ENCODE results near the gene CEACAM8. TPM values are rescaled to one million over a fixed set of nuclear protein-coding genes. Genes with fewer than 3 reads are reported as not detected.
"Not testable (repeated sequence)": the region's sequence is repeated elsewhere in the genome, so short reads cannot be mapped to it uniquely, and the experiment has no call there.

Gene CEACAM8
- total RNA-seq = 1 to 10 TPM in 1 of 5 donors, not detected in 4; 1.1 TPM
- polyA plus RNA-seq = under 1 TPM in 2 of 3 donors, not detected in 1; 0.05 to 0.12 TPM
- long read RNA-seq, donor 1 = 0 reads
- long read RNA-seq, donor 2 = 0 reads
- long read RNA-seq, donor 3 = 0 reads
- long read RNA-seq, donor 4 = 0 reads
- long read RNA-seq, donor 5 = 0 reads
- long read RNA-seq, donor 6 = 0 reads
- long read RNA-seq, donor 7 = 0 reads
- long read RNA-seq, donor 8 = 0 reads
- long read RNA-seq, donor 9 = 0 reads
- long read RNA-seq, donor 10 = 0 reads

- WGBS, 5 donors = 61 to 71% (median 65%) methylated on average over 10 of the region's 10 CpGs
- peaks cover 0 to 7% (median 0%) of the 10 kb centered on the region in 4 donors for H3K9me3 ChIP-seq
Observed at GRCh38 chr19:42594617-42595489, at the start of gene CEACAM8. CEACAM8 (minus strand) TSS chr19:42594924; CDS start chr19:42594828, 96 bp downstream.

GRCh38 chr19:42639324-42640092 lies 44.8 kb upstream of the CEACAM8 start:
- DNase-seq; H3K36me3 ChIP-seq; H3K27me3 ChIP-seq; H3K4me1 ChIP-seq; H3K4me3 ChIP-seq; H3K27ac ChIP-seq; intact Hi-C loops (cut with DNase I; ENCODE audit: low total_unique reads): not testable (repeated sequence)
- peaks cover 0 to 13% (median 0%) of the 10 kb centered on the region in 4 donors for H3K9me3 ChIP-seq
- 89 to 97% (median 96%) methylated on average over 12 to 50 of the region's 58 CpGs for WGBS, 5 donors

More at GRCh38 chr19:42594617-42595489, at the start of gene CEACAM8:
- Histone ChIP-seq H3K27me3 (peaks cover 0 to 9% (median 5%) of the 10 kb centered on the region in 3 donors), H3K4me1 (peaks cover 0 to 4% (median 2%) of the 10 kb centered on the region in 4 donors), H3K4me3 (no peak within 1 kb of the TSS), H3K36me3 (no peaks in the 10 kb centered on the region), H3K27ac (no peak within 1 kb of the TSS)
- intact Hi-C loops (cut with DNase I; ENCODE audit: low total_unique reads) = no loop called here
- DNase-seq = no peak
- TF ChIP-seq EP300 (IDR thresholded peaks at IDR 0.05) = no peak
- no peak for TF ChIP-seq POLR2AphosphoS5 (IDR thresholded peaks at IDR 0.05)
- TF ChIP-seq POLR2A (IDR thresholded peaks at IDR 0.05) = no peak
- no peak for TF ChIP-seq CTCF (IDR thresholded peaks at IDR 0.05)

- H3K4me1 ChIP-seq = no peaks in the 10 kb centered on the region
- intact Hi-C loops (cut with DNase I; ENCODE audit: low total_unique reads) = no loop called here
- no peaks in the 10 kb centered on the region for H3K36me3 ChIP-seq
- DNase-seq = no peak
- H3K27me3 ChIP-seq = no peaks in the 10 kb centered on the region
- TF ChIP-seq POLR2A (IDR thresholded peaks at IDR 0.05) (no peak), EP300 (IDR thresholded peaks at IDR 0.05) (no peak), CTCF (IDR thresholded peaks at IDR 0.05) (no peak), POLR2AphosphoS5 (IDR thresholded peaks at IDR 0.05) (no peak)
- H3K27ac ChIP-seq = no peak overlapping the region
- no peak overlapping the region for H3K4me3 ChIP-seq
- peaks cover 0 to 8% (median 0%) of the 10 kb centered on the region in 4 donors for H3K9me3 ChIP-seq
- 67 to 100% (median 95%) methylated on average over 1 of the region's 1 CpG for WGBS, 5 donors
Observed at GRCh38 chr19:42635233-42635539, 40.5 kb upstream of the CEACAM8 start.

- Histone ChIP-seq H3K4me1 (no peaks in the 10 kb centered on the region), H3K36me3 (no peaks in the 10 kb centered on the region), H3K4me3 (no peak overlapping the region), H3K27me3 (no peaks in the 10 kb centered on the region), H3K9me3 (peaks cover 0 to 3% (median 0%) of the 10 kb centered on the region in 4 donors), H3K27ac (no peak overlapping the region)
- 55 to 70% (median 68%) methylated on average over 5 of the region's 5 CpGs for WGBS, 5 donors
- intact Hi-C loops (cut with DNase I; ENCODE audit: low total_unique reads) = no loop called here
- peak; percentile 33 to 44 for DNase-seq
- TF ChIP-seq CTCF (IDR thresholded peaks at IDR 0.05) (peak in 5 of 7 experiments; percentile 32 to 58 (median 33)), POLR2AphosphoS5 (IDR thresholded peaks at IDR 0.05) (no peak), POLR2A (IDR thresholded peaks at IDR 0.05) (no peak), EP300 (IDR thresholded peaks at IDR 0.05) (no peak)
Observed at GRCh38 chr19:42634409-42635232, 39.9 kb upstream of the CEACAM8 start.

Data from stomach (tissue), 19 donors.